Endometrium (tissue), 2 donors: Measurements from ENCODE around the gene SLC30A7.

Experiments
- FAIRE-seq: peaks from 2 replicates; lab custom pipeline; 2012; peaks lifted over from hg19 to GRCh38; lab: Jason Lieb, UNC
- donor health status: control.
- donor health status: control.

Gene SLC30A7

GRCh38 chr1:100972185-100972584, 76.3 kb downstream of the SLC30A7 start:
- no peak for FAIRE-seq

GRCh38 chr1:100976936-100977335, 81.0 kb downstream of the SLC30A7 start:
- FAIRE-seq, result no peak

- no peak for FAIRE-seq
These were observed 83.7 kb downstream of the SLC30A7 start for GRCh38 chr1:100979631-100980030.

- no peak for FAIRE-seq
These were observed 86.9 kb downstream of the SLC30A7 start for GRCh38 chr1:100982793-100983192.

- FAIRE-seq, result no peak
These were observed 92.2 kb downstream of the SLC30A7 start for GRCh38 chr1:100988121-100988520.

- FAIRE-seq, result no peak
These were observed 93.6 kb downstream of the SLC30A7 start for GRCh38 chr1:100989306-100990077.

GRCh38 chr1:100995198-100995988, 99.5 kb downstream of the SLC30A7 start:
- no peak for FAIRE-seq

GRCh38 chr1:100998426-100998825, 102.5 kb downstream of the SLC30A7 start:
- no peak for FAIRE-seq

GRCh38 chr1:101000131-101000873, 104.4 kb downstream of the SLC30A7 start:
- FAIRE-seq, result no peak

GRCh38 chr1:101002551-101002950, 106.7 kb downstream of the SLC30A7 start:
- FAIRE-seq, result no peak

- no peak for FAIRE-seq
These were observed 107.2 kb downstream of the SLC30A7 start for GRCh38 chr1:101003012-101003650.

- no peak for FAIRE-seq
These were observed 108.2 kb downstream of the SLC30A7 start for GRCh38 chr1:101004061-101004460.

GRCh38 chr1:101004670-101005069, 108.8 kb downstream of the SLC30A7 start:
- no peak for FAIRE-seq

- no peak for FAIRE-seq
These were observed 109.3 kb downstream of the SLC30A7 start for GRCh38 chr1:101005183-101005582.

GRCh38 chr1:101005871-101006270, 110.0 kb downstream of the SLC30A7 start:
- no peak for FAIRE-seq

- no peak for FAIRE-seq
These were observed 110.7 kb downstream of the SLC30A7 start for GRCh38 chr1:101006553-101006952.

- no peak for FAIRE-seq
These were observed 112.4 kb downstream of the SLC30A7 start for GRCh38 chr1:101008229-101008834.

GRCh38 chr1:101013776-101014175, 117.9 kb downstream of the SLC30A7 start:
- FAIRE-seq, result no peak

- no peak for FAIRE-seq
These were observed 121.6 kb downstream of the SLC30A7 start for GRCh38 chr1:101017448-101017847.

- FAIRE-seq, result no peak
These were observed 126.4 kb downstream of the SLC30A7 start for GRCh38 chr1:101022294-101022693.

- FAIRE-seq, result no peak
These were observed 129.4 kb downstream of the SLC30A7 start for GRCh38 chr1:101025283-101025656.
